ENCODE measurements around the gene SLAMF8. TPM values are rescaled to one million over a fixed set of nuclear protein-coding genes. Genes with fewer than 3 reads are reported as not detected.

The SLAMF8 gene
- total RNA-seq, 1 experiment from 2014 or later, result not detected

DNA sequence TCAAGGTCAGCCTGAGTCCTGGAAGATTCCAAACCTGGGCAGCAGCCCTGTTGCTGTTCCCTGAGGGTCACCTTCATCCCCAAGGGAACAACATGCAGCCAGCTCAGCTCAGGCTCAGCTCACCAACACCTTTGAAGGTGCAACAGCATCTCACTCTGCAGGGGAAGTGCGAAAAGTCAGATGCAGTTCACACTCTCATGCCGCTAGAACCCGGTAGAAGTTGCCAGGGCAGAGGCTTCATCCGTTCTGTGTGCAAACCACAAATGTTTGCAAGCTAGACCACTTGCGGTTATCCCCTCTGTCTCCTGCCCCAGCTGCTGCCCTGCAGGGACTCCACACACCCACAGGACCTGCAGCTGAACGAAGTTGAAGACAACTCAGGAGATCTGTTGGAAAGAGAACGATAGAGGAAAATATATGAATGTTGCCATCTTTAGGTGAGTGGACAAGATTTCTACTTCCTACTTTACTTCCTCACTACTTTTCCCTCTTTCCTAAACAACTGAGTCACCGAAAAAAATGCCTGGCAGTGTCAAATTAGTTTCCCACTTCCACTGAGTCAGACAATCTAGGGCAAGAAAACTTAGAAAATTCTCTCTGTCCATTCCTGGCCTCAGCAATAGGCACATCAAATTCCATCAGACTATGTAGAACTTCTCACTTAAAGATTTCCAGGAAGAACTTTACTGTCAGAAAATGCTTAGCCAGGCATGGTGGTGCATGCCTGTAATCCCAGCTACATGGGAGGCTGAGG, 26.3 kb upstream of the SLAMF8 start:
- Histone ChIP-seq H3K79me2 (ENCODE audit: insufficient read depth, low read length) (no peaks in the 10 kb centered on the region), H3K23ac (ENCODE audit: insufficient read length, low read depth, low read length) (no peak overlapping the region), H3K27ac (ENCODE audit: insufficient read length, low read depth, low read length) (no peak overlapping the region), H3K27me3 (ENCODE audit: insufficient read depth, low read length) (no peaks in the 10 kb centered on the region), H2AFZ (ENCODE audit: low read length) (no peak overlapping the region), H3K18ac (ENCODE audit: insufficient read length, low read depth, low read length) (no peak overlapping the region), H2BK120ac (ENCODE audit: low read depth, low read length, poor library complexity, severe bottlenecking) (no peak overlapping the region), H4K20me1 (ENCODE audit: control insufficient read depth, insufficient read depth, insufficient read length) (no peaks in the 10 kb centered on the region), H3K4ac (ENCODE audit: low read depth, low read length) (no peak overlapping the region), H3K4me1 (ENCODE audit: insufficient read depth, low read length) (no peaks in the 10 kb centered on the region), H4K8ac (replicated peaks; ENCODE audit: insufficient read length, low read depth, low read length) (no peak overlapping the region), H4K91ac (ENCODE audit: insufficient read length, low read depth, low read length) (no peak overlapping the region), H3K14ac (ENCODE audit: insufficient read depth, low read length) (no peak overlapping the region), H3K23me2 (ENCODE audit: insufficient read length, low read depth, low read length, poor library complexity, severe bottlenecking) (no peaks in the 10 kb centered on the region), H3K9ac (ENCODE audit: extremely low read depth, insufficient read length, low read length) (no peak overlapping the region), H2BK15ac (ENCODE audit: low read depth, low read length) (no peak overlapping the region), H3K4me2 (ENCODE audit: insufficient read depth, insufficient read length, low read length) (no peak overlapping the region), H3K9me3 (ENCODE audit: control insufficient read depth, low read depth, low read length) (no peaks in the 10 kb centered on the region), H2BK5ac (ENCODE audit: insufficient read length, low read length) (no peak overlapping the region), H2BK20ac (ENCODE audit: low read depth, low read length, poor library complexity, severe bottlenecking) (no peak overlapping the region), H3K79me1 (ENCODE audit: insufficient read depth, low read depth, low read length, poor library complexity, severe bottlenecking) (no peaks in the 10 kb centered on the region), H2AK5ac (ENCODE audit: insufficient read length, low read length) (no peak overlapping the region), H3T11ph (ENCODE audit: low read length) (no peak overlapping the region), H4K5ac (ENCODE audit: insufficient read length, low read depth, low read length) (no peak overlapping the region), H3K56ac (ENCODE audit: insufficient read length, low read depth, low read length) (no peak overlapping the region), H2BK12ac (ENCODE audit: insufficient read length, low read depth, low read length) (no peak overlapping the region)
- Mint-ChIP-seq H3K4me3 (no peak overlapping the region; a peak in 1 of 5 replicates), H3K4me1 (no peaks in the 10 kb centered on the region), H3K36me3 (ENCODE audit: insufficient read depth in 1 of 3, low read depth in 3 of 3) (no peaks in the 10 kb centered on the region), H3K27me3 (ENCODE audit: low read depth) (peaks cover 12% of the 10 kb centered on the region), H3K27ac (no peak overlapping the region), H3K9me3 (no peaks in the 10 kb centered on the region)
- no peak for DNase-seq
- no CpG with 5 or more reads among the region's 8 CpGs for WGBS (ENCODE audit: extremely low coverage, insufficient read length, low lambda C conversion rate)
- TF ChIP-seq, protein P1, sequence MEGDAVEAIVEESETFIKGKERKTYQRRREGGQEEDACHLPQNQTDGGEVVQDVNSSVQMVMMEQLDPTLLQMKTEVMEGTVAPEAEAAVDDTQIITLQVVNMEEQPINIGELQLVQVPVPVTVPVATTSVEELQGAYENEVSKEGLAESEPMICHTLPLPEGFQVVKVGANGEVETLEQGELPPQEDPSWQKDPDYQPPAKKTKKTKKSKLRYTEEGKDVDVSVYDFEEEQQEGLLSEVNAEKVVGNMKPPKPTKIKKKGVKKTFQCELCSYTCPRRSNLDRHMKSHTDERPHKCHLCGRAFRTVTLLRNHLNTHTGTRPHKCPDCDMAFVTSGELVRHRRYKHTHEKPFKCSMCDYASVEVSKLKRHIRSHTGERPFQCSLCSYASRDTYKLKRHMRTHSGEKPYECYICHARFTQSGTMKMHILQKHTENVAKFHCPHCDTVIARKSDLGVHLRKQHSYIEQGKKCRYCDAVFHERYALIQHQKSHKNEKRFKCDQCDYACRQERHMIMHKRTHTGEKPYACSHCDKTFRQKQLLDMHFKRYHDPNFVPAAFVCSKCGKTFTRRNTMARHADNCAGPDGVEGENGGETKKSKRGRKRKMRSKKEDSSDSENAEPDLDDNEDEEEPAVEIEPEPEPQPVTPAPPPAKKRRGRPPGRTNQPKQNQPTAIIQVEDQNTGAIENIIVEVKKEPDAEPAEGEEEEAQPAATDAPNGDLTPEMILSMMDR (conservative IDR thresholded peaks at IDR 0.05), result no peak
